ENCODE measurements around the gene SSR2.

Gene SSR2

GRCh38 chr1:156054500-156055280 is 33.9 kb upstream of the SSR2 start, which contains the start of gene LAMTOR2:
Gene LAMTOR2, plus strand, starts transcription at chr1:156054782. Its CDS starts 108 bp downstream, at chr1:156054890.
- peak within 1 kb of the TSS; percentile 95 to 97 for H3K27ac ChIP-seq
- DNase-seq (ENCODE audit: low spot score): peak; percentile 98
- TF ChIP-seq CTCF (IDR thresholded peaks at IDR 0.05): no peak
- peak within 1 kb of the TSS; percentile 99 for H3K4me3 ChIP-seq

GRCh38 chr1:156053768-156054499 is 33.2 kb upstream of the SSR2 start, which contains the start of gene UBQLN4:
Gene UBQLN4, minus strand, starts transcription at chr1:156053798. Its CDS starts 97 bp downstream, at chr1:156053701.
- Histone ChIP-seq H3K4me3 (peak within 1 kb of the TSS; percentile 99), H3K27ac (peak within 1 kb of the TSS; percentile 95 to 97)
- peak; percentile 53 for TF ChIP-seq CTCF (IDR thresholded peaks at IDR 0.05)
- peak; percentile 93 for DNase-seq (ENCODE audit: low spot score)

- Histone ChIP-seq H3K27ac (peak overlapping the region; percentile 95 to 97), H3K4me3 (peak overlapping the region; percentile 99)
- no peak for TF ChIP-seq CTCF (IDR thresholded peaks at IDR 0.05)
- DNase-seq (ENCODE audit: low spot score): no peak
These were observed 32.4 kb upstream of the SSR2 start for GRCh38 chr1:156052862-156053767.

- H3K27ac ChIP-seq: no peak overlapping the region
- no peak for DNase-seq (ENCODE audit: low spot score)
- no peak for TF ChIP-seq CTCF (IDR thresholded peaks at IDR 0.05)
- no peak overlapping the region for H3K4me3 ChIP-seq
These were observed 30.4 kb upstream of the SSR2 start for GRCh38 chr1:156051011-156051725.

GRCh38 chr1:156050376-156050775 is 29.6 kb upstream of the SSR2 start:
- no peak overlapping the region for H3K27ac ChIP-seq

More at GRCh38 chr1:156050376-156050775, 29.6 kb upstream of the SSR2 start:
- no peak for DNase-seq (ENCODE audit: low spot score)
- no peak overlapping the region for H3K4me3 ChIP-seq
- TF ChIP-seq CTCF (IDR thresholded peaks at IDR 0.05): no peak
